Natural killer cell treated with Interleukin-12 subunit alpha and Interleukin-12 subunit beta and Interleukin-15 and Interleukin-18, amount 100 ng/mL, for 72 hours (primary cell): Measurements from ENCODE around the gene NKPD1. TPM values are rescaled to one million over a fixed set of nuclear protein-coding genes. Genes with fewer than 3 reads are reported as not detected.

Experiments
- ATAC-seq, 2 donors: fragments of 150-1000 bp; cut with Tn5 transposase in 1 of 2; sonication (Bioruptor Pico), chemical (Tn5 transposase) in 1 of 2; 2 replicates each; pipeline ENCODE4 v1.10.0; 2021
- DNase-seq: peaks from one replicate; pipeline ENCODE4 v3.0.0; 2022; ENCODE audit warnings: low spot score
- H3K27ac Mint-ChIP-seq, 2 donors: 1 replicate in 1 of 2; 2 replicates in 1 of 2; pipeline ENCODE4 v1.8.0; 2022; ENCODE audit warnings: mixed read lengths in 2 of 2, mild to moderate bottlenecking in 1 of 2, moderate library complexity in 1 of 2
- H3K27me3 Mint-ChIP-seq, 2 donors: 1 replicate in 1 of 2; 2 replicates in 1 of 2; pipeline ENCODE4 v1.8.0; 2022; ENCODE audit warnings: mixed read lengths in 2 of 2
- H3K36me3 Mint-ChIP-seq: one replicate; pipeline ENCODE4 v1.8.0; 2022; ENCODE audit warnings: mixed read lengths
- H3K4me1 Mint-ChIP-seq, 2 donors: 1 replicate in 1 of 2; 2 replicates in 1 of 2; pipeline ENCODE4 v1.8.0; 2022; ENCODE audit warnings: low read depth in 2 of 2, mixed read lengths in 2 of 2, mild to moderate bottlenecking in 1 of 2
- H3K4me3 Mint-ChIP-seq: one replicate; pipeline ENCODE4 v1.8.0; 2022; ENCODE audit warnings: mixed read lengths
- H3K9me3 Mint-ChIP-seq: 2 replicates; pipeline ENCODE4 v1.8.0; 2022; ENCODE audit warnings: mixed read lengths
- total RNA-seq, 2 donors: library from RNA; stranded (reverse); gene quantifications; one replicate each; pipeline ENCODE4 v1.2.3, GENCODE V29; 2022

The NKPD1 gene
- total RNA-seq, 2 donors from 2014 or later: 0.14 to 0.22 TPM

DNA sequence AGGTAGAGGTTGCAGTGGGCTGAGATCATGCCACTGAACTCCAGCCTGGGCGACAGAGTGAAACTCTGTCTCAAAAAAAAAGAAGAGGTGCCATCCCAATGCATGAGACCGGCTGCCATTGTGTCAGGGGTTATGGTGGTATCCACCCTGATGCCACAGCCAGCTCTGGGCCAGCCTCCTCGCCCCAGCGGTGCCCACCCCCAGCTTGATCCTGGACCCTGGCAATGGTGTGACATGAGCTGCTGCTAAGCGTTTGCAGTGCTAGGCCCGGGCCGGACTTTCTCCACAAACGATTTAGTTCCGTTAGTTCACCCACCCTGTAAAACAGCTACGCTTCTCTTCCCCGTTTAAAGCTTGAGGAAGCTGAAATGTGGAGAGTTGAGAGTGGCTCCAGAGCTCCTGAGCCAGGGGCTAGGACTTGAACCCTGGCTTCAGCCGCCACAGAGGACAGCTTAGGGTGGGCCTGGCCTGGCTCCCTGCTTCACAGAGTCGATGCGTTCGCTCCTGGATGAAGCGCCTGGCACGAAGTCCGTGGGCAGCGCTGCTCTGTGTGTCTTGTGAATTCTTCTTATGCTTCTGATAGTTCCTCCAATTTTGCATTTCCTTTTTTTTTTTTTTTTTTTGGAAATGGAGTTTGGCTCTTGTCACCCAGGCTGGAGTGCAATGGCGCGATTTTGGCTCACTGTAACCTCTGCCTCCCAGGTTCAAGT, 25.5 kb downstream of the NKPD1 start:
- peaks cover 10 to 22% of the 10 kb centered on the region in 2 donors for H3K4me1 Mint-ChIP-seq
- no peak for DNase-seq
- no peak overlapping the region for H3K27ac Mint-ChIP-seq
- no peaks in the 10 kb centered on the region for H3K36me3 Mint-ChIP-seq
- H3K27me3 Mint-ChIP-seq: no peaks in the 10 kb centered on the region
- H3K9me3 Mint-ChIP-seq: no peaks in the 10 kb centered on the region
- ATAC-seq: no peak
- H3K4me3 Mint-ChIP-seq: no peak overlapping the region

DNA sequence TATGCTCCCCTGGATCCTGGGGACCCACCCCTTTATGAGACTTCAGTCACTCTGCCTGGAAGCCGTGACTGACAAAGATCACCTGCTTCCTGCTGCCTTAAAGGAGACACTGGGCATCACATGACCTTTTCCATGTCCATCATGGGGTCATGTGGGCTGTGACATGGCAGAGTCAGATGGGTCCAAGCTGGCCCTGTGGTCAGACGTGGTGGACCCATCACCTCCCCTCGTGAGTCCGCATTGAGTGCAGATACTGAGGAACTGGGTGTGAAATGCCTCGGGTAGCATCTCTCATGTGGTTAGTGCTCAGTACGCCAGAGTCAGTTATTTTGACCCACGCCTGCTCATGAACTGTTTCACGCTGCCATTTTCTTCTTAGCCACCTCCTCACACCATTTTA, 27.1 kb downstream of the NKPD1 start:
- DNase-seq: no peak
- Mint-ChIP-seq H3K27ac (peak overlapping the region in 1 of 2 donors; percentile 71), H3K36me3 (no peaks in the 10 kb centered on the region), H3K4me3 (no peak overlapping the region), H3K27me3 (no peaks in the 10 kb centered on the region), H3K4me1 (peaks cover 10 to 22% of the 10 kb centered on the region in 2 donors), H3K9me3 (no peaks in the 10 kb centered on the region)
- ATAC-seq: no peak

- no peaks in the 10 kb centered on the region for H3K9me3 Mint-ChIP-seq
- no peak overlapping the region for H3K27ac Mint-ChIP-seq
- H3K4me1 Mint-ChIP-seq: peaks cover 10 to 18% of the 10 kb centered on the region in 2 donors
- DNase-seq (no peak), ATAC-seq (no peak)
- no peak overlapping the region for H3K4me3 Mint-ChIP-seq
- no peaks in the 10 kb centered on the region for H3K27me3 Mint-ChIP-seq
- H3K36me3 Mint-ChIP-seq: no peaks in the 10 kb centered on the region
Measured at GRCh38 chr19:45130888-45131615, 29.7 kb downstream of the NKPD1 start.

GRCh38 chr19:45130236-45130635, 30.5 kb downstream of the NKPD1 start:
- H3K4me1 Mint-ChIP-seq: peaks cover 16 to 21% of the 10 kb centered on the region in 2 donors
- no peak overlapping the region for H3K4me3 Mint-ChIP-seq
- DNase-seq (no peak), ATAC-seq (no peak)
- no peaks in the 10 kb centered on the region for H3K27me3 Mint-ChIP-seq
- no peaks in the 10 kb centered on the region for H3K36me3 Mint-ChIP-seq
- H3K27ac Mint-ChIP-seq: no peak overlapping the region
- H3K9me3 Mint-ChIP-seq: no peaks in the 10 kb centered on the region

GRCh38 chr19:45128806-45129205, 32.0 kb downstream of the NKPD1 start:
- DNase-seq: no peak
- Mint-ChIP-seq H3K36me3 (no peaks in the 10 kb centered on the region), H3K27ac (no peak overlapping the region), H3K9me3 (no peaks in the 10 kb centered on the region), H3K4me1 (peaks cover 13 to 15% of the 10 kb centered on the region in 2 donors), H3K27me3 (no peaks in the 10 kb centered on the region), H3K4me3 (no peak overlapping the region)
- no peak for ATAC-seq

GRCh38 chr19:45128146-45128545, 32.6 kb downstream of the NKPD1 start:
- Mint-ChIP-seq H3K9me3 (no peaks in the 10 kb centered on the region), H3K4me3 (no peak overlapping the region), H3K27me3 (no peaks in the 10 kb centered on the region), H3K27ac (no peak overlapping the region), H3K36me3 (no peaks in the 10 kb centered on the region), H3K4me1 (peaks cover 12 to 13% of the 10 kb centered on the region in 2 donors)
- DNase-seq (no peak), ATAC-seq (no peak)

- ATAC-seq (no peak), DNase-seq (no peak)
- H3K27me3 Mint-ChIP-seq: no peaks in the 10 kb centered on the region
- peaks cover 19 to 23% of the 10 kb centered on the region in 2 donors for H3K4me1 Mint-ChIP-seq
- H3K4me3 Mint-ChIP-seq: no peak overlapping the region
- H3K36me3 Mint-ChIP-seq: no peaks in the 10 kb centered on the region
- no peaks in the 10 kb centered on the region for H3K9me3 Mint-ChIP-seq
- H3K27ac Mint-ChIP-seq: no peak overlapping the region
Measured at GRCh38 chr19:45126654-45127053, 34.1 kb downstream of the NKPD1 start.

GRCh38 chr19:45125975-45126493, 34.7 kb downstream of the NKPD1 start:
- DNase-seq (peak; percentile 69), ATAC-seq (peak; percentile 79)
- Mint-ChIP-seq H3K4me3 (no peak overlapping the region), H3K27ac (no peak overlapping the region), H3K4me1 (peaks cover 26 to 28% of the 10 kb centered on the region in 2 donors), H3K27me3 (no peaks in the 10 kb centered on the region), H3K9me3 (no peaks in the 10 kb centered on the region), H3K36me3 (no peaks in the 10 kb centered on the region)

DNA sequence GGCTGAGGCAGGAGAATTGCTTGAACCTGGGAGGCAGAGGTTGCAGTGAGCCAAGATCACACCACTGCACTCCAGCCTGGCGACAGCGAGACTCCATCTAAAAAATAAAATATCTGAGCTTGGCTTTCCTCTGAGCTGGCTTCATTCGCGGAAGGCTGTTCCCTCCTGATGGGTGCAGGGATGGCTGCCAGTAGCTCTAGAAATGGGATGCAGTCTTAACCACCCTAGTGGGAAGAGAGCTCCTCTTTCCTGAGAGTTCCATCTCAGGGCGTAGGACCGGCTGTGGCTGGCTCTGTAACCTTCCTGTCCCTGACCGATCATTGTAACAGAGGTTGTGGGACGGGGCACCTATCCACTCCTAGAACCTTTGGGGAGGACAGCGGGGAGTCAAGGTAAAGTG, 35.4 kb downstream of the NKPD1 start:
- Mint-ChIP-seq H3K36me3 (no peaks in the 10 kb centered on the region), H3K27me3 (no peaks in the 10 kb centered on the region), H3K4me1 (peaks cover 29 to 31% of the 10 kb centered on the region in 2 donors), H3K9me3 (no peaks in the 10 kb centered on the region), H3K27ac (no peak overlapping the region), H3K4me3 (no peak overlapping the region)
- DNase-seq (no peak), ATAC-seq (no peak)

GRCh38 chr19:45124021-45124420, 36.8 kb downstream of the NKPD1 start:
- no peaks in the 10 kb centered on the region for H3K27me3 Mint-ChIP-seq
- H3K36me3 Mint-ChIP-seq: no peaks in the 10 kb centered on the region
- peaks cover 29 to 31% of the 10 kb centered on the region in 2 donors for H3K4me1 Mint-ChIP-seq
- ATAC-seq (no peak), DNase-seq (no peak)
- H3K9me3 Mint-ChIP-seq: no peaks in the 10 kb centered on the region
- no peak overlapping the region for H3K4me3 Mint-ChIP-seq
- peak overlapping the region in 1 of 2 donors; percentile 18 for H3K27ac Mint-ChIP-seq

- no peak for DNase-seq
- Mint-ChIP-seq H3K27ac (no peak overlapping the region), H3K4me3 (no peak overlapping the region), H3K36me3 (no peaks in the 10 kb centered on the region), H3K4me1 (peaks cover 35 to 37% of the 10 kb centered on the region in 2 donors), H3K9me3 (no peaks in the 10 kb centered on the region), H3K27me3 (no peaks in the 10 kb centered on the region)
- ATAC-seq: no peak
Measured at GRCh38 chr19:45123440-45123850, 37.3 kb downstream of the NKPD1 start.

DNA sequence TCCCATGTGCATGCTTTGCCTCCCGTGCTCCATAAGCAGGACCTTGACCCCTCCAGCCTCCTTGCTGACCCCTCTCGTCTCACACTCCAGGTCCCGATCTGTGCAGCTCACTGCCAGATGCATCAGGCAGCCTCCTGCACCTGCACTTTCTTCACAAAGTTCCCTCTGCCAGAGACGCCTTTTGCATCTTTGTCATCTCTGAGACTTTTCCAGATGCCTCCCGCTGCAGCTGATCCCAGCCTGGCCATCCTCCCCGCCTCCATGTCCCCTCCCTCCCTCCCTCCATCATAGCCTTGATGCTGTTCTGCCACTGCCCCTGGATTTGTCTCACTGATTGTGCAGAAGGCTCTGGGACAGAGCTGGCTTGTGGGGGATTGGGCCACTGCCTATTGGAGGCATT, 38.0 kb downstream of the NKPD1 start:
- ATAC-seq (no peak), DNase-seq (no peak)
- H3K36me3 Mint-ChIP-seq: no peaks in the 10 kb centered on the region
- H3K27ac Mint-ChIP-seq: no peak overlapping the region
- no peaks in the 10 kb centered on the region for H3K9me3 Mint-ChIP-seq
- peaks cover 41 to 43% of the 10 kb centered on the region in 2 donors for H3K4me1 Mint-ChIP-seq
- no peaks in the 10 kb centered on the region for H3K27me3 Mint-ChIP-seq
- H3K4me3 Mint-ChIP-seq: no peak overlapping the region

DNA sequence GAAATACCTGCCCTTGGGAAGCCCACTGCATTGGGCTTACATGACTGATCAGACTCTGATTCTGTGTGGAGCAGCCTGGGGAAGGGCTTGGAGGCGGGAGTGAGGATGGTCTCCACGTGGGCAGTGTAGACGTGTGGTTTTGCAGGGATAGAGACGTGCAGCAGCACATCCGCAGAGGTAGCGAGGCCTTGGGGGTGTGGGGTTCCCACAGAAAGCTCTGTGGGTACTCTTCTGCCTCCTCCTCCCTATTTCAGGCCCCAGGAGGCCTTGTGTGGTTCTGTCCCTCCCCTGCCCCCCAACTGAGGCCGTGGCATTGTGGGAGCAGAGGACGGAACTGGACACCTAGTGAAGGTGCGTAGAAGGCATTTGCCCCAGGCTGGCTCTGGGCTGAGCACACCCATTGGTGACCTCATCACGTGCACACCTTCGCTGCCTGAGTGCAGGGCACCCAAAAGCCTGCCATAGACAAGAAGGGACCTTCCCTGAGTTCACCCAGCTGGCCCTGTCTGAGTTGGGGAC, 38.9 kb downstream of the NKPD1 start:
- DNase-seq: no peak
- no peaks in the 10 kb centered on the region for H3K36me3 Mint-ChIP-seq
- H3K4me3 Mint-ChIP-seq: no peak overlapping the region
- peaks cover 47% of the 10 kb centered on the region in 2 donors for H3K4me1 Mint-ChIP-seq
- peak overlapping the region; percentile 30 to 84 for H3K27ac Mint-ChIP-seq
- no peaks in the 10 kb centered on the region for H3K9me3 Mint-ChIP-seq
- ATAC-seq: no peak
- no peaks in the 10 kb centered on the region for H3K27me3 Mint-ChIP-seq

- no peak for ATAC-seq
- H3K27ac Mint-ChIP-seq: peak overlapping the region in 1 of 2 donors; percentile 53
- DNase-seq: no peak
- no peaks in the 10 kb centered on the region for H3K36me3 Mint-ChIP-seq
- peaks cover 46 to 51% of the 10 kb centered on the region in 2 donors for H3K4me1 Mint-ChIP-seq
- no peak overlapping the region for H3K4me3 Mint-ChIP-seq
- no peaks in the 10 kb centered on the region for H3K27me3 Mint-ChIP-seq
- no peaks in the 10 kb centered on the region for H3K9me3 Mint-ChIP-seq
Measured at GRCh38 chr19:45119582-45119981, 41.2 kb downstream of the NKPD1 start.
